UCSD-AML1 (cell line): ENCODE results near the gene OR5AC2.
A peak's percentile ranks its signal among the peaks of the same experiment; 100 is the strongest.

Source experiments
- DNase-seq: peaks from one replicate; lab custom pipeline; 2025; ENCODE audit not compliant: unreplicated experiment; lab: John Stamatoyannopoulos, UW

OR5AC2 gene, protein sequence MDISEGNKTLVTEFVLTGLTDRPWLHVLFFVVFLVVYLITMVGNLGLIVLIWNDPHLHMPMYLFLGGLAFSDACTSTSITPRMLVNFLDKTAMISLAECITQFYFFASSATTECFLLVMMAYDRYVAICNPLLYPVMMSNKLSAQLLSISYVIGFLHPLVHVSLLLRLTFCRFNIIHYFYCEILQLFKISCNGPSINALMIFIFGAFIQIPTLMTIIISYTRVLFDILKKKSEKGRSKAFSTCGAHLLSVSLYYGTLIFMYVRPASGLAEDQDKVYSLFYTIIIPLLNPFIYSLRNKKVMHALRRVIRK

DNA sequence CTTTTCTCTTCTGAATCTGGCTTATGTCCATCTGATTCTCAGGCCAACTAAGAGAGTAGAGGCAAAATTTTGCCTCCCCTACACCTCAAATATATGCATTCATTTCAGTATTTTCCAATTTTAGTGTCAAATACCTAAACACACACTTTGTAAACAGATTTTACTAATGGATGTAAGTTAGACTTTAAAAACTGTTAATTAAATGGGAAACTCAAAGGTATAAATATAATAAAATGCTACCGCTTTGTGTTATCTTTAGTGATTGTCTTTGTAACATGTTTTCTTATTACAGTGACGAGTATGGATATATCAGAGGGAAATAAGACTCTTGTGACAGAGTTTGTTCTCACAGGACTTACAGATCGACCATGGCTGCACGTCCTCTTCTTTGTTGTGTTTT is at the start of gene OR5AC2:
Gene OR5AC2, plus strand, starts transcription at position 301 of the 400 bp plus-strand sequence. Its CDS starts 0 bp downstream, at position 301.
- no peak for DNase-seq

DNA sequence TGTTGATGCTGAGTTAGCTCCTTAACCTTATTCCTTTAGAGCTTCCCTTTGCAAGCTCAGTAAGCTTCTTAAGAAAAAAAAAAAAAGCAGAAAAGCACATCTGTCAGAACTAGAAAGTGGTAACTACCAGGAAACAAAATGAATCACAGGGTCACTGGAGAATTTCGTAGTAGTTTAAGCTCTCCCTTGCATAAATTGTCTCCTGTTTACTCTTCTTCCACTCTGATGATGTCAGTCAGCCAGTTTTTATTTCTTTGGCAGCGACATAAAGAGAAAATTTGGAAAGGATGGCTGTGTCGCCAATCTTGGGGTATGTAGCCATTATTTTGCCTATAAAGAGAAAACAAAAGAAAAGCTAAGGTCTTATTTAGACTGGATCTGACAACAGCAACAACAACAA is 48.7 kb upstream of the OR5AC2 start:
- no peak for DNase-seq

DNA sequence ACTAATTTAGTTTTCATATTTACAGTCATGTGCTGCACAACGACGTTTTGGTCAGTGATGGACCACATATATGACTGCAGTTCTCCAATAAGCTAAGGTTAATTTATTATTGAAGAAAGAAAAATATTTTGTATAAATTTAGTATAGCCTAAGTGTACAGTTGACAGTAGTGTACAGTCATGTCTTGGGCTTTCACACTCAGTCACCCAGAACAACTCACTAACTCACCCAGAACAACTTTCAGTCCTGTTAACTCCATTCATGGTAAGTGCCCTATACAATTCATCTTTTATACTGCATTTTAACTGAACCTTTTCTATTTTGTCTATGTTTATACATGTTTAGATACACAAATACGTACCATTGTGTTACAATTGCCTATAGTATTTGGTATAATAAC is 48.1 kb upstream of the OR5AC2 start:
- DNase-seq = no peak

DNA sequence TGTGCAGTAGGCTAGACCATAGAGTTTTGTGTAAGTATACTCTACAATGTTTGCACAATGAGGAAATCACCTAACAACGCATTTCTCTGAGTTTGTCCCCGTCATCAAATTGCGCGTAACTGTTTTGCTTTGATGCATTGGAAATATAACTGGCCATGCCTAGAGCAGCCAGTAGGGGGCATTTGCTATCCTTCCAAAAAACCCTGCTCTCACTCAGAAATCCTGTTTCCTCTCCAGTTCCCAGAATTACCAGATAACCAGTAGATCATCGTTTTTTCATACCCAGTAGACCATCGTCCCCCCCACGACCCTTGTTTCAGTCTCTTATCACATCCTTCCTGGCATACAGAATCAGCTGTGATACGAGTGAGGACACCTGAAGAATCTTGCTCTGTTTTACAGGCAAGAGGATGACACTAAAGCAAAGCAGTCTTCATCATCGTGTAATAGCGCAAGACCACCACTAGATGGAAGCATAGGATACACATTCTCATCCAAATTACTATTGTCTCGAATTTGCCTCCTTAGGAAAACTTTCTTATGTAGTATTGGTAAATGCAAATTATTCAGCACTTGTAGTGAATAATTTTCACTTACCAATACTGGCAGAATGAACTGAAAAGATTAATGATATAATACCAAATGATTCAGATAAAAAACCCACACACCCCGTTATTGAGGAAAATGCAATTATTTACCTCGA is 47.5 kb upstream of the OR5AC2 start:
- peak; percentile 44 for DNase-seq

DNA sequence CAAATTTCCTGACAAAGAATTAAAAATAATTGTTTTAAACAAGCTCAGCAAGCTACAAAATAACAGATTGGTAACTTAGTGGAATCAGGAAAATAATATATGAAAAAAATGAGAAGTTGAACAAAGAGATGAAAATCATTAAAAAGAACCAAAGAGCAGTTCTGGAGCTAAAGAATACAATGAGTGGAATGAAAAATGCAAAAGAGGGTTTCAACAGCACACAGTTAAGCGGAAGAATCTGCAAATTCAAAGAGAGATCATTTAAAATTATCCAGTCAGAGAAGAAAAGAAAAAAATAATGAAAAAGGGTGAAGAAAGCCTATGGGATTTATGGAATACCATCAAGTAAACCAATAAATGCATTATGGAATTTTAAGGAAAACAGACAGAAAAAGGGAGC is 45.6 kb upstream of the OR5AC2 start:
- no peak for DNase-seq

DNA sequence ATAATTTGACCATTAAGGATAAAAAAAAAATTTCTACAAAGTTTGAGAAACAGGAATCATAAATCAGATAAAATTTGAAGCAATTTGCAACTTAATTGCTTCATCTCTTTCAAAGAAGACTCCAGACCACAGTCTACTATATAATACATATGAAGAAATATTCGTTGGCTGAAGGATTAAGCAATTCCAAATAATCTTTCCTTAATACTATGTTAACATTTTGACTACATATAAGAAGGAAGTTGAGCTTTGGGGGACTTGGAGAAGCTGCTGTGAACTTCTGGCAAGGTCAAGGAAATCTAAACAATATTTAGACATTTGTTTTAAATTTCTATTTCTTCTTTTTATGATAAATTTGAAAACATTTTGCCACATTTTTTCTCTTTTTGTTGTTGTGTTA is 38.4 kb upstream of the OR5AC2 start:
- DNase-seq = no peak

DNA sequence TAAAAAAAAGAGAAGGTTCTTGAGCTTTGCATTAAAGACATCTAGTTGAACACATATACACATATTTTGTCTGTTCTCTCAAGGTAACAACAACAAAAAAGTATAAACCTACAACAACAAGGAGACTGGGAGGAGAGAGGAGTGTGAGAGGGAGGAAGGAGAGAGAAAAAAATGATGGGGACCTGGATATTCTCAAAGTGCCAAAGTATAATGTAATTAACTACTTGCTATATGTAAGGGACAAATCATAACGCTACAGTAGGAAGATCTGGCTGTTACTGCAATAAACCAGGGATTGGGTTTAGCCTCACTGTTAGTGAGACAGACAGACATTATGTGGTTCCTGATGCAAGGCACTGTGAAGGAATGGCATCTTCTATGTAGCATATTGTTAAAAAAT is 37.7 kb upstream of the OR5AC2 start:
- DNase-seq = no peak

DNA sequence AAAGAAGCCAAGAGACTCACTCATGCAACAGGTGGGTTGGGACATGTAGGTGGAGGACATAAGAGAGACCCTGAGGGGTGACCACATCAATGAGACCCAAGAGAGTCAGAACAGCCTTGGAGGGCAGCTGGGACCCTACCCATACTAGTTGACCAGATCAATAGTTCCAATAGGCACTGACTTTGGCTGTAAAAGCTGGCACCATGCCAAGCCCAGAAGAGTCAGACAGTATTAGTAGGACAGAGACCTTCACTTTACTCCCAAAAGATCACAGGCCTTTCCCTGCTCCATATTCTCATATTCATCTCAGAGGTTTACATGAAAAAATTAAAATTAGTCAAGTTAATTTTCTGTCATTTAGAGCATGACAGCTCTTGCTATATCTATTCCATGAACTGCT is 30.9 kb upstream of the OR5AC2 start:
- DNase-seq = no peak

DNA sequence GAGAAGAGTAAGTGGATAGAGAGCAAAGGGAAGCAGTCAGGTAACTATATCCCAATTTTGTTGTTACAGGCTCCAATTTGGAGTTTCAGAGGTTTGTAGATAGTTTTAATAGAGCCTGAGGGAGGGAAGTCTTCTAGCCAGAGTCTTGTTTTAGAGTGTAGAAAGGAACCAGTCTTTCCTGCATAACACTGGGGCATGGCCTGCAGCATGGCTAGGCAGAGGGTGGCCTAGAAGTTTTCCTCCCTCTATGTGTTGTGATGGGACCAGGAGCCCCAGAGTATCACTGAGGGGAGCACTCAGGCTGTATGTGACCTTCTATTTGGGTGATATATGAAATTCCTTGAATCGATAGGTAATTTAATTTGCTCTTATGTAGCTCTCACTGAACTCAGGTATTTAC is 29.3 kb upstream of the OR5AC2 start:
- no peak for DNase-seq

DNA sequence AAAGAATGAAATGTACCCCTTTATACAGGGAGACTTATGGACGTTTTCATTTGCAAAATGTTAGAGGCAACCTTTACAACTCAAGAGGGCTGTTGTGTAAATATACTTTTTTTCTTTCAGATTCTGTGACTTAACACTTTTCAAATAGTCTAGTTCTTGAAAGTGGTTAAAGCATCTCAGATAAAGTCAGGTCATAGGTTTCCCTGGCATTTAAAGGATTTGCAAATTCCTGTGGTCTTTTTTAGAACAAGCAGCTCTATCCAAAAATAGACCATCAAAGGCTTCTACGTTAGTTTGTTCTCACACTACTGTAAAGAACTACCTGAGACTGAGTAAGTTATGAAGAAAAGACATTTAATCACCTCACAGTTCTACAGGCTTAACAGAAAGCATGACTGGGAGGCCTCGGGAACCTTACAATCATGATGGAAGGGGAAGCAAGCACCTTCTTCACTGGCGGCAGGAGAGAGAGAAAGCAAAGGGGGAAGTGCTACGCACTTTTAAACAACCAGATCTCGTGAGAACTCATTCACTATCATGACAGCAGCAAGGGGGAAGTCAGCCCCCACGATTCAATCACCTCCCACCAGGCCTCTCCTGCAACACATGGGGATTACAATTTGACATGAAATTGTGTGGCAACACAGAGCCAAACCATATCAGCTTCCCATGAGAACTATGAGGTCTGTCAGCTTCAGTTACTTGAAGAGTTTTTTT is 28.6 kb upstream of the OR5AC2 start:
- no peak for DNase-seq

DNA sequence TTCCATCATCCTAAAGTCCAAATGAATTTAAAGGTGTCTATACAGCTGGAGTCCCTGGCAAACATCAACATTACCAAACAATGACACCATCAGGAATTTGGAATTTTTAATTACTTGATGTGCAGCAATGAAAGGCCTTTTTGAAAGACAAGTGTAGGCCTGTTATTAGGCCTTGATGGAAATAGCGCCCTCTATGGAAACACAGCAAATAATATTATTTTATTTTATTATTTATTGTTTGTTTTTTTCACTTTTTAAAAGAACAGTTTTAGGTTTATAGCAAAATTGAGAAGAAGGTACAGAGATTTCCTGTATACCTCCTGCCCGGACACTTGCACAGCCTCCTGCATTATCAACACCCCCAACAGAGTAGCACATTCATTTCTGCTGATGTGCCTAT is 18.1 kb upstream of the OR5AC2 start:
- no peak for DNase-seq

DNA sequence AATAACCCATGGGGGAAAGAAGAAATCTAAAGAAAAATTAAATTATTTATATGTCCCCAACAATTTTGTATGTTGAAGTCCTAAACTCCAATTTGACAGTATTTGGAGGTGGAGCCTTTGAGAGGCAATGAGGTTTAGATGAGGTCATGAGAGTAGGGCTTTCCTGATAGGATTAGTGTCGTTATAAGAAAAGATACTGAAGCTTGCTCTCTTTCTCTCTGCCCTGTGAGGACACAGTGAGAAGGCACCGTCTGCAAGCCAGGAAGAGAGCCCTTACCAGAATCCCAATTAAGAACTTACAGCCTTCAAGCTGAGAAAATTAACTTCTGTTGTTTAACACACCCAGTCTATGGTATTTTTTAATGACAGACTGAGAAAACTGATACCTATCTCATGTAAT is 16.1 kb upstream of the OR5AC2 start:
- DNase-seq = no peak

DNA sequence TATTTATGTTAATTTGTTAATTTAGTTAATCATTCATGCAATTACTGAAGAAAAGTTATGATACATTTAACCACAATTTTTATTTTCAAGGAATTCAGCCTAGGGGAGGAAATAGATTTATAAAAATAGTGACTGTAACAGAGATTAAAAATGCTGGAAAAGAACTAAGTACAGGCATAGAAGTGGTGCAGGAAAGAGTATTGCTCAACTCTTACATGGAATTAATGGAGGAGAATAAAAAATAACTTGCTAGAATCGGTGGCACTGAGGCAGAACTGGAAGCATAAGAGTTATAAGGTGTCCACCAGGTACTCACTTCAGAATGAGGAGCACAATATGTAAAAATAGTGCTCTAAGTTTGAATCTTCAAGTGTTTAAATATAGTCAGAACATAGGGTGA is 13.5 kb upstream of the OR5AC2 start:
- no peak for DNase-seq

DNA sequence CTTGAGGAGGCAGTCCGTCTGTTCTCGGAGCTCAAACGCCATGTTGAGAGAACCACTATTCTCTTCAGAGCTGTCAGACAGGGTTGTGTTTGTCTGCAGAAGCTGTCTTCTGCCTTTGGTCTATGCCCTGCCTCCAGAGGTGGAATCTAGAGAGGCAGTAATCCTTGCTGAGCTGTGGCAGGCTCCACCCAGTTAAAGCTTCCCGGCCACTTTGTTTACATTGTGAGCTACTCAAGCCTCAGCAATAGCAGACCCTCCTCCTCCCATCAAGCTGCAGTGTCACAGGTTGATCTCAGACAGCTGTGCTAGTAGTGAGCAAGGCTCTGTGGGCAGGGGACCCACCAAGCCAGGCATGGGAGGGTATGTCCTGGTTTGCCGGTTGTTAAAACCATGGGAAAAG is 8.9 kb downstream of the OR5AC2 start:
- no peak for DNase-seq

DNA sequence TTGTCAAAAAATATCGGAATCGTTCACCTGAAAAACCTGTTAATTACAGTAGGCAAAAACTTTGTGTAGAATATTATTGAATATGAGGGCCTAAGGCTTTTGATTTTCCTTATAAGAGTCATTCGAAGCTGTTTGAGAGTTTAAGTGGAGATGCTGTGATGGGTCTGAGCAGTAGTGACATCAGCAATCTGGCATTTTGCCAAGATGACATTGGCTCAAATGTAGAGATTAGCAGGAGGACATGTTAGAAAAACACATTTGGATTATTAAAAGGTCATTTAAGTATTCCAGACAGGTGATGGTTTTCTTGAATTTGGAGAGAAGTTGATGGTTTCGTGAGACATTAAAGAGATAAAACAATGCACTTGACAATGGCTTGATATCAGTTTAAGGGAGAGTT is 12.9 kb downstream of the OR5AC2 start:
- no peak for DNase-seq

DNA sequence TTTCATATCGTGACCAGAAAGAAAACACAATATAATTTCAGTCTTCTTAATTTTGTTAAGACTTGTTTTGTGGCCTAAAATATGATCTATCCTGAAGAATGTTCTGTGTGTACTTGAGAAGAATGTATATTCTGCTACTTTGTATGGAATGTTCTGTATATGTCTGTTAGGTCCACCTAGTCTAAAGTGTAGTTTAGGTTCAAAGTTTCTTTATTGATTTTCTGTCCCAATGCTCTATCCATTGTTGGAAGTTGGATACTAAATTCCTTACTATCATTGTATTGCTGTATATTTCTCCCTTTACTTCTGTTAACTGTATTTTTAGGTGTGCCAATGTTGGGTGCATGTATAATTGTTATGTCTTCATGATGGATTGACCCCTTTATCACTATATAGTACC is 21.2 kb downstream of the OR5AC2 start:
- no peak for DNase-seq

DNA sequence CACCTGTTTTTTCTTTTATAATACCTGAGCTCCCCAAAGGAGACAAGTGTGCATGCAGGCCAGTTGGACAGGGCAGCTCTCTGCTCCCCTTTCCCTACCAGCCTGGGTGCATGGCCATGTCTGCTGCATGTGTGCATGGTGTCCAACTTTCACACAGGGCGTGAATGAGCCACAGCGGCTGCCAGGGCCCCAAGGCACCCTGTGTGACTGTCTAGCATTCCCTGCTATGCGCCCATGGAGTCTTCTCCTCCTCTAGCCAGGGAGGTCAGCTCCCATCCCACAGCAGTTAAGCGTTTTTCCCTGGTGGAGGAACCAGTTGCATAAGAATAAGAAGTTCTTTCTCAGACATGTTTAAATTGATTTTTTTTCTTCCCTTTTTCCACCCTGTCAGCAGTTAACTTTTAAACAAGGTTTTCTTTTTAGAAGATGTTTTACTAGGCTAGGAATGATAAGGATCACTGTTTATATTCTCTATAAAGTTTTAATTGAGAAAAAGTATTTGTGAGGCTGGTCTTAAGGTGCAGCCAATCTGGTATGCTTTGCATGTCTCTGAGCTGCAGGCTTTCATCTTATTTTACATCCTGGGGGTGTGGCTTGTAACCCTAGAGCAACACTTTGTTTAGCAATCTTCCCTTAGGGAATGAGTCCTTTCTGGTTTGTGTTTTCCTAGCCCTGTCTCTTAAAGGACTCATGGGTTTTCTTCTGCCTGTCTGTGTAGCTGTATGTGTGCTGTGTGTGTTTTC is 23.0 kb downstream of the OR5AC2 start:
- DNase-seq = no peak

DNA sequence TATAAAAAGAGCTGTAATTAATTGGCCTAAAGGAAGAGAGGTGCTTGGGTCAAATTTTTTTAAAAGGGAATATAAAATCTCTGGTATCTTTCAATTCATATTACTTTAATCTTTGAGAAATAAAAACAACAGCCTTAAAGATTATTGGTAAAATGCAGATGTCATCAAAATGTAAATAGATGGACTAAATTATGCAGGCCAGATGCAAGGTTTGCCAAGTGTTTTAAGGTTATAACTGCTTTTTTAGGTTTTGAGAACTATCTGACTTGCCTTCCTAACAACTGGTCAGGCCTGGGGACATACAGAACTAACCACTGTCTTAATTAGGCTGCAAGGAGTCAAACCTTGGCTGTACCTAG is 23.6 kb downstream of the OR5AC2 start:
- DNase-seq = no peak

DNA sequence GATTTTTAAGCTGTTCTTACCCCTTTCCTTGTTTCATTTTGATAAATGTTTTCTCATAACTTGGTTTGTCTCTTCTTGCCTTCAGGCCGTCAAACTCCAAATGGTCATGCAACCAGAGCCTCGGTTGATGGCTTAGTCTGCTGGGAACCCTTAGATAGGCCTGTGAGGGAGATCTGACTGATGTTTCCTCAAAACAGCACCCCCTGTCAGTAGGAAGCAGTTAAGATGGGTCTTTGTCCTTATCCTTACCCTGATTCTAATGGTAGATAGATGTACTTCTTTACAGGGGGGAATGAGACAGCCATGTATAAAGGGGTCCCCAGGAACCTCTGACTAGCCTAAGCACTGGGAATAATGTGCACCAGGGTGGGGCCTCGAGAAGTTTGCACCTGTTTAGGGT is 27.3 kb downstream of the OR5AC2 start:
- DNase-seq = no peak

DNA sequence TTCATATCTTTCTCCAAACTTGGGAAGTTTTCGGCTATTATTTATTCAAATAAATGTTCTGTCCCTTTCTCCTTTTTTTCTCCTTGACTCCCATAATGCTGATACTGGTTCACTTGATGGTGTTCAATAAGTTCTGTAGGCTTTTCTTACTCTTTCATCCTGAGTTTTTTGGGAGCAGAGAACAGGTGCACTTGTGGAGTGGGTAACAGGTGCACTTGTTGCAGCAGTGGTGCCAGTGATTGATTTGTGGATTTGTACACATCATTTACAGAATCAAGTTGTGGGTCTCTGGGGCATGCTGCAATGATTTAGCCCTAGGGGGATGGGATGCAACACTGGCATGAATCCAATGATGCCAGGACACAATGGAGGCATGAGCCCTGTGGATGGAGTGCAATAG is 28.7 kb downstream of the OR5AC2 start:
- DNase-seq = no peak

DNA sequence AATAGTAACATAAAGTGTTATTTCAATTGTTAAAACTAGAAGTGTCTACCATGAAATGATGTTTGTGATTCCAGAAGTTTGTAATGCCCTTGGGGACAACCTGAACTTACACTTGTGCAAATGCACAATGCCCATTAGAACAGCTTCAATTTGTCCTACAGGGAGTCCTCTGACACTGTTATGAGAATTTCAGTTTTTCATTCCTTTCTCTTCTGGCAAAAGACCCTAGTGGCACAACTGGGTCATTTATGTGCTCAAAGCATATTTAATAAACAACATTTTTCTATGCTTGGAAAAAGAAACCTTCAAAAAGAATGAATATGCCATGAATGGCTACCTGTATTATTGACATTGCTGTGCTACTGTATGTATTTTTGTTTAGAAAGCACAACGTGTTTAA is 43.4 kb downstream of the OR5AC2 start, which contains the start of gene OR5H1:
Gene OR5H1, plus strand, starts transcription at position 301 of the 400 bp plus-strand sequence. CDS start 1,977 bp downstream, outside the sequence.
- no peak for DNase-seq
